MM.1S (cell line): ENCODE measurements around the gene MRNIP.

Source experiments
- CTCF ChIP-seq: fragments of 300-600 bp; sonication (generic); IDR thresholded peaks from 2 replicates; pipeline ENCODE4 v1.5.1; 2016; ENCODE audit warnings: antibody characterized with exemption, low read length, mixed read lengths
- EZH2 ChIP-seq: fragments of 300-600 bp; sonication (generic); optimal IDR thresholded peaks from 2 replicates; pipeline ENCODE3; 2017; ENCODE audit warnings: low read depth, mild to moderate bottlenecking, antibody characterized with exemption, low read length, mixed read lengths
- EZH2phosphoT487 ChIP-seq: fragments of 300-600 bp; sonication (generic); IDR thresholded peaks from 2 replicates; pipeline ENCODE4 v1.6.1; 2018; ENCODE audit warnings: antibody characterized with exemption, low read length

GRCh38 chr5:179870403-179870903 lies 11.8 kb upstream of the MRNIP start:
- no peak for TF ChIP-seq EZH2
- TF ChIP-seq CTCF: no peak
- no peak for TF ChIP-seq EZH2phosphoT487
